WTC11 (cell line): ENCODE measurements around the gene EXOC6. TPM values are rescaled to one million over a fixed set of nuclear protein-coding genes. Genes with fewer than 3 reads are reported as not detected.
A peak's percentile ranks its signal among the peaks of the same experiment; 100 is the strongest.

Experiments used
- CREM ChIP-seq: sonication (generic); formaldehyde crosslinking; IDR thresholded peaks from 2 replicates; pipeline ENCODE4 v1.8.1; 2022; ENCODE audit warnings: mild to moderate bottlenecking, missing genetic modification reagents, moderate library complexity
- E2F1 ChIP-seq: sonication (generic); formaldehyde crosslinking; IDR thresholded peaks from 2 replicates; pipeline ENCODE4 v1.8.0; 2022; ENCODE audit warnings: mild to moderate bottlenecking, missing genetic modification reagents
- E2F4 ChIP-seq: sonication (generic); formaldehyde crosslinking; IDR thresholded peaks from 2 replicates; pipeline ENCODE4 v1.8.1; 2022; ENCODE audit warnings: low read depth, mild to moderate bottlenecking, moderate library complexity, missing genetic modification reagents, borderline replicate concordance
- E2F5 ChIP-seq: sonication (generic); formaldehyde crosslinking; IDR thresholded peaks from 2 replicates; pipeline ENCODE4 v1.8.1; 2022; ENCODE audit warnings: mild to moderate bottlenecking, moderate library complexity, missing genetic modification reagents
- FOXJ3 ChIP-seq: sonication (generic); formaldehyde crosslinking; IDR thresholded peaks from 2 replicates; pipeline ENCODE4 v1.9.0; 2021; ENCODE audit warnings: missing genetic modification reagents, mild to moderate bottlenecking, borderline replicate concordance
- FOXK1 ChIP-seq: sonication (generic); formaldehyde crosslinking; IDR thresholded peaks from 2 replicates; pipeline ENCODE4 v1.8.0; 2022; ENCODE audit warnings: mild to moderate bottlenecking, moderate library complexity, missing genetic modification reagents
- FOXP1 ChIP-seq: sonication (generic); formaldehyde crosslinking; IDR thresholded peaks from 2 replicates; pipeline ENCODE4 v1.8.0; 2022; ENCODE audit warnings: missing genetic modification reagents, mild to moderate bottlenecking, moderate library complexity, borderline replicate concordance
- HMGA2 ChIP-seq: fragments of 250-450 bp; sonication (Bioruptor Pico); IDR thresholded peaks from 2 replicates; pipeline ENCODE4 v1.4.0; 2021; ENCODE audit warnings: mild to moderate bottlenecking, moderate library complexity
- JAZF1 ChIP-seq: fragments of 250-450 bp; sonication (Bioruptor Pico); IDR thresholded peaks from 2 replicates; pipeline ENCODE4 v1.9.0; 2021; ENCODE audit warnings: moderate library complexity, mild to moderate bottlenecking, inconsistent platforms
- JUN ChIP-seq: sonication (generic); formaldehyde crosslinking; IDR thresholded peaks from 2 replicates; pipeline ENCODE4 v1.8.0; 2023; ENCODE audit warnings: mild to moderate bottlenecking, missing genetic modification reagents
- NFE2L1 ChIP-seq: sonication (generic); formaldehyde crosslinking; IDR thresholded peaks from 2 replicates; pipeline ENCODE4 v1.8.1; 2023; ENCODE audit warnings: missing genetic modification reagents
- NFYB ChIP-seq: sonication (generic); formaldehyde crosslinking; conservative IDR thresholded peaks from 2 replicates; pipeline ENCODE4 v1.8.0; 2022; ENCODE audit warnings: low read depth, missing genetic modification reagents
- NR1H2 ChIP-seq: sonication (generic); formaldehyde crosslinking; IDR thresholded peaks from 2 replicates; pipeline ENCODE4 v1.9.0; 2021; ENCODE audit warnings: mild to moderate bottlenecking, moderate library complexity, missing genetic modification reagents
- NR2C2 ChIP-seq: sonication (generic); formaldehyde crosslinking; IDR thresholded peaks from 2 replicates; pipeline ENCODE4 v1.8.0; 2022; ENCODE audit warnings: mild to moderate bottlenecking, missing genetic modification reagents
- PRRX2 ChIP-seq: fragments of 250-450 bp; sonication (Bioruptor Pico); IDR thresholded peaks from 2 replicates; pipeline ENCODE4 v1.8.0; 2021; ENCODE audit warnings: mild to moderate bottlenecking
- RELA ChIP-seq: sonication (generic); formaldehyde crosslinking; IDR thresholded peaks from 2 replicates; pipeline ENCODE4 v1.8.1; 2022; ENCODE audit warnings: missing genetic modification reagents, mild to moderate bottlenecking, borderline replicate concordance
- SMAD4 ChIP-seq: sonication (generic); formaldehyde crosslinking; IDR thresholded peaks from 2 replicates; pipeline ENCODE4 v1.8.0; 2022; ENCODE audit warnings: mild to moderate bottlenecking, missing genetic modification reagents
- TEAD4 ChIP-seq: sonication (generic); formaldehyde crosslinking; IDR thresholded peaks from 2 replicates; pipeline ENCODE4 v1.8.0; 2022; ENCODE audit warnings: mild to moderate bottlenecking, missing genetic modification reagents
- TP53 ChIP-seq: sonication (generic); formaldehyde crosslinking; IDR thresholded peaks from 2 replicates; pipeline ENCODE4 v1.8.1; 2023; ENCODE audit warnings: mild to moderate bottlenecking, missing genetic modification reagents
- ZBTB21 ChIP-seq: sonication (generic); formaldehyde crosslinking; IDR thresholded peaks from 2 replicates; pipeline ENCODE4 v1.8.1; 2023; ENCODE audit warnings: mild to moderate bottlenecking, missing genetic modification reagents, borderline replicate concordance
- ZNF121 ChIP-seq: sonication (generic); formaldehyde crosslinking; IDR thresholded peaks from 2 replicates; pipeline ENCODE4 v1.8.0; 2023; ENCODE audit warnings: missing genetic modification reagents
- ZNF263 ChIP-seq: sonication (generic); formaldehyde crosslinking; IDR thresholded peaks from 2 replicates; pipeline ENCODE4 v1.8.1; 2022; ENCODE audit warnings: low read depth, mild to moderate bottlenecking, moderate library complexity, missing genetic modification reagents
- ZNF423 ChIP-seq: fragments of 250-450 bp; sonication (Bioruptor Pico); IDR thresholded peaks from 2 replicates; pipeline ENCODE4 v2.1.2; 2022; ENCODE audit warnings: mild to moderate bottlenecking, moderate library complexity
- ZNF671 ChIP-seq: fragments of 250-450 bp; sonication (Bioruptor Pico); IDR thresholded peaks from 2 replicates; pipeline ENCODE4 v1.8.0; 2021; ENCODE audit warnings: mild to moderate bottlenecking
- ZSCAN18 ChIP-seq: fragments of 250-450 bp; sonication (Bioruptor Pico); IDR thresholded peaks from 2 replicates; pipeline ENCODE4 v2.1.2; 2022; ENCODE audit warnings: mild to moderate bottlenecking, moderate library complexity
- total RNA-seq: library from RNA; stranded (reverse); gene quantifications from 3 replicates; pipeline ENCODE4 v1.2.3, GENCODE V29; 2021
- TF ChIP-seq, protein P1 (sequence below): fragments of 250-450 bp; sonication (Bioruptor Pico); IDR thresholded peaks from 2 replicates; pipeline ENCODE4 v1.9.0; 2021; ENCODE audit warnings: mild to moderate bottlenecking
- TF ChIP-seq, protein P2 (sequence below): sonication (generic); formaldehyde crosslinking; IDR thresholded peaks from 2 replicates; pipeline ENCODE4 v1.8.1; 2023; ENCODE audit warnings: mild to moderate bottlenecking, missing genetic modification reagents, moderate library complexity
- TF ChIP-seq, protein P3 (sequence below): sonication (generic); formaldehyde crosslinking; IDR thresholded peaks from 2 replicates; pipeline ENCODE4 v1.8.0; 2022; ENCODE audit warnings: mild to moderate bottlenecking, missing genetic modification reagents
- TF ChIP-seq, protein P4 (sequence below): sonication (generic); formaldehyde crosslinking; IDR thresholded peaks from 2 replicates; pipeline ENCODE4 v1.8.0; 2022; ENCODE audit warnings: mild to moderate bottlenecking, missing genetic modification reagents
- TF ChIP-seq, protein P5 (sequence below): fragments of 250-450 bp; sonication (Bioruptor Pico); IDR thresholded peaks from 2 replicates; pipeline ENCODE4 v1.8.0; 2021; ENCODE audit warnings: mild to moderate bottlenecking

The EXOC6 gene
- total RNA-seq, 1 experiment from 2014 or later = 5.0 TPM

DNA sequence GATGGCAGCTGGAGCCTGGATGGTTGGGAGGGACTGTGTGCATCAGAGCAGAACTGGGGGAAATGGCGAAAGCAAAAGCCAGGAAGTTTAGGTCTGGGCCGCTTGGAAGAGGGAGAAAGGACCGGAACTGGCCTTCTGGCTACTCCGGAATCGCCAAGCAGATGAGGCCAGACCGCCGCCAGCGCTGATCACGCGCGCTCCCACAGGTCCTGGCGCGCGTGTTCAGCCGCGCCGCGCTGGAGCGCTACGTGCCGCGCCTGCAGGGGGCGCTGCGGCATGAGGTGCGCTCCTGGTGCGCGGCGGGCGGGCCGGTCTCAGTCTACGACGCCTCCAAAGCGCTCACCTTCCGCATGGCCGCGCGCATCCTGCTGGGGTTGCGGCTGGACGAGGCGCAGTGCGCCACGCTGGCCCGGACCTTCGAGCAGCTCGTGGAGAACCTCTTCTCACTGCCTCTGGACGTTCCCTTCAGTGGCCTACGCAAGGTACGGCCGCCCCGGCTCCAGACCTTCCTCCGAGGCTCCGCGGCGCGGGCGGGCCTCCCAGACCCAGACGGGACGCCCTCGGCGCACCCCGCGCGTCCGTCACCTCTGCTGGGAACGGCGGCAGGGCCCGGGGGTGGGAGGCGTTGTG lies 214.3 kb downstream of the EXOC6 start (continued):
- TF ChIP-seq, protein P1, sequence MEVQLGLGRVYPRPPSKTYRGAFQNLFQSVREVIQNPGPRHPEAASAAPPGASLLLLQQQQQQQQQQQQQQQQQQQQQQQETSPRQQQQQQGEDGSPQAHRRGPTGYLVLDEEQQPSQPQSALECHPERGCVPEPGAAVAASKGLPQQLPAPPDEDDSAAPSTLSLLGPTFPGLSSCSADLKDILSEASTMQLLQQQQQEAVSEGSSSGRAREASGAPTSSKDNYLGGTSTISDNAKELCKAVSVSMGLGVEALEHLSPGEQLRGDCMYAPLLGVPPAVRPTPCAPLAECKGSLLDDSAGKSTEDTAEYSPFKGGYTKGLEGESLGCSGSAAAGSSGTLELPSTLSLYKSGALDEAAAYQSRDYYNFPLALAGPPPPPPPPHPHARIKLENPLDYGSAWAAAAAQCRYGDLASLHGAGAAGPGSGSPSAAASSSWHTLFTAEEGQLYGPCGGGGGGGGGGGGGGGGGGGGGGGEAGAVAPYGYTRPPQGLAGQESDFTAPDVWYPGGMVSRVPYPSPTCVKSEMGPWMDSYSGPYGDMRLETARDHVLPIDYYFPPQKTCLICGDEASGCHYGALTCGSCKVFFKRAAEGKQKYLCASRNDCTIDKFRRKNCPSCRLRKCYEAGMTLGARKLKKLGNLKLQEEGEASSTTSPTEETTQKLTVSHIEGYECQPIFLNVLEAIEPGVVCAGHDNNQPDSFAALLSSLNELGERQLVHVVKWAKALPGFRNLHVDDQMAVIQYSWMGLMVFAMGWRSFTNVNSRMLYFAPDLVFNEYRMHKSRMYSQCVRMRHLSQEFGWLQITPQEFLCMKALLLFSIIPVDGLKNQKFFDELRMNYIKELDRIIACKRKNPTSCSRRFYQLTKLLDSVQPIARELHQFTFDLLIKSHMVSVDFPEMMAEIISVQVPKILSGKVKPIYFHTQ (CRISPR knock-in tag) = no peak
- TF ChIP-seq, protein P2, sequence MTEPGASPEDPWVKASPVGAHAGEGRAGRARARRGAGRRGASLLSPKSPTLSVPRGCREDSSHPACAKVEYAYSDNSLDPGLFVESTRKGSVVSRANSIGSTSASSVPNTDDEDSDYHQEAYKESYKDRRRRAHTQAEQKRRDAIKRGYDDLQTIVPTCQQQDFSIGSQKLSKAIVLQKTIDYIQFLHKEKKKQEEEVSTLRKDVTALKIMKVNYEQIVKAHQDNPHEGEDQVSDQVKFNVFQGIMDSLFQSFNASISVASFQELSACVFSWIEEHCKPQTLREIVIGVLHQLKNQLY = no peak; the same call in 1 of the 2 replicates
- TF ChIP-seq JAZF1 (CRISPR knock-in tag) (no peak), JUN (peak; percentile 93), E2F4 (CRISPR knock-in tag) (peak; percentile 71; the same call in 1 of the 2 replicates), NR1H2 (CRISPR knock-in tag) (no peak), NFE2L1 (peak; percentile 94; the same call in 1 of the 2 replicates), CREM (CRISPR knock-in tag) (peak; percentile 54; the same call in 1 of the 2 replicates), SMAD4 (CRISPR knock-in tag) (peak; percentile 74; the same call in 1 of the 2 replicates), FOXJ3 (no peak), ZNF263 (no peak), ZNF423 (CRISPR knock-in tag) (peak; percentile 34; the same call in 1 of the 2 replicates), PRRX2 (no peak), RELA (CRISPR knock-in tag) (peak; percentile 96), FOXK1 (CRISPR knock-in tag) (peak; percentile 85; the same call in 1 of the 2 replicates), NR2C2 (CRISPR knock-in tag) (0 out of 2 replicates have a peak, but pooled peaks have one; percentile 27), TP53 (peak; percentile 94), NFYB (CRISPR knock-in tag) (peak; percentile 38), ZNF671 (CRISPR knock-in tag) (no peak), HMGA2 (CRISPR knock-in tag) (no peak), FOXP1 (CRISPR knock-in tag) (peak; percentile 97), E2F1 (peak; percentile 84), TEAD4 (CRISPR knock-in tag) (peak; percentile 85), E2F5 (CRISPR knock-in tag) (no peak), ZSCAN18 (CRISPR knock-in tag) (no peak), ZBTB21 (CRISPR knock-in tag) (peak; percentile 91), ZNF121 (no peak)
- TF ChIP-seq, protein P3, sequence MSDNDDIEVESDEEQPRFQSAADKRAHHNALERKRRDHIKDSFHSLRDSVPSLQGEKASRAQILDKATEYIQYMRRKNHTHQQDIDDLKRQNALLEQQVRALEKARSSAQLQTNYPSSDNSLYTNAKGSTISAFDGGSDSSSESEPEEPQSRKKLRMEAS (CRISPR knock-in tag) = peak; percentile 99
- TF ChIP-seq, protein P4, sequence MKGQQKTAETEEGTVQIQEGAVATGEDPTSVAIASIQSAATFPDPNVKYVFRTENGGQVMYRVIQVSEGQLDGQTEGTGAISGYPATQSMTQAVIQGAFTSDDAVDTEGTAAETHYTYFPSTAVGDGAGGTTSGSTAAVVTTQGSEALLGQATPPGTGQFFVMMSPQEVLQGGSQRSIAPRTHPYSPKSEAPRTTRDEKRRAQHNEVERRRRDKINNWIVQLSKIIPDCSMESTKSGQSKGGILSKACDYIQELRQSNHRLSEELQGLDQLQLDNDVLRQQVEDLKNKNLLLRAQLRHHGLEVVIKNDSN (CRISPR knock-in tag) = peak; percentile 73
- TF ChIP-seq, protein P5, sequence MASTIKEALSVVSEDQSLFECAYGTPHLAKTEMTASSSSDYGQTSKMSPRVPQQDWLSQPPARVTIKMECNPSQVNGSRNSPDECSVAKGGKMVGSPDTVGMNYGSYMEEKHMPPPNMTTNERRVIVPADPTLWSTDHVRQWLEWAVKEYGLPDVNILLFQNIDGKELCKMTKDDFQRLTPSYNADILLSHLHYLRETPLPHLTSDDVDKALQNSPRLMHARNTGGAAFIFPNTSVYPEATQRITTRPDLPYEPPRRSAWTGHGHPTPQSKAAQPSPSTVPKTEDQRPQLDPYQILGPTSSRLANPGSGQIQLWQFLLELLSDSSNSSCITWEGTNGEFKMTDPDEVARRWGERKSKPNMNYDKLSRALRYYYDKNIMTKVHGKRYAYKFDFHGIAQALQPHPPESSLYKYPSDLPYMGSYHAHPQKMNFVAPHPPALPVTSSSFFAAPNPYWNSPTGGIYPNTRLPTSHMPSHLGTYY = no peak
